Cardiac septum (tissue), 1 donor: ENCODE results near the gene DDX49. TPM values are rescaled to one million over a fixed set of nuclear protein-coding genes. Genes with fewer than 3 reads are reported as not detected.
"Not testable (repeated sequence)": the region's sequence is repeated elsewhere in the genome, so short reads cannot be mapped to it uniquely, and the experiment has no call there.

Experiments used
- DNase-seq: peaks from one replicate; pipeline ENCODE4 v3.0.0-alpha.2; 2020; ENCODE audit warnings: low spot score
- intact Hi-C: fragments of 100-400 bp; cut with DNase I; formaldehyde crosslinking; loops from one replicate; pipeline ENCODE4 v1.14.0; 2022
- total RNA-seq: library from RNA; stranded (reverse); fragmentation: NEBNext Ultra II Directional; extraction: Animal tissue kit (Norgen Biotek cat#: 25700); gene quantifications from one replicate; pipeline ENCODE4 v1.2.1, GENCODE V29; 2021
- donor health status: DM: no; HTN: no; CAD: no.

Gene DDX49
- total RNA-seq, 1 donor from 2014 or later, result 22.9 TPM

DNA sequence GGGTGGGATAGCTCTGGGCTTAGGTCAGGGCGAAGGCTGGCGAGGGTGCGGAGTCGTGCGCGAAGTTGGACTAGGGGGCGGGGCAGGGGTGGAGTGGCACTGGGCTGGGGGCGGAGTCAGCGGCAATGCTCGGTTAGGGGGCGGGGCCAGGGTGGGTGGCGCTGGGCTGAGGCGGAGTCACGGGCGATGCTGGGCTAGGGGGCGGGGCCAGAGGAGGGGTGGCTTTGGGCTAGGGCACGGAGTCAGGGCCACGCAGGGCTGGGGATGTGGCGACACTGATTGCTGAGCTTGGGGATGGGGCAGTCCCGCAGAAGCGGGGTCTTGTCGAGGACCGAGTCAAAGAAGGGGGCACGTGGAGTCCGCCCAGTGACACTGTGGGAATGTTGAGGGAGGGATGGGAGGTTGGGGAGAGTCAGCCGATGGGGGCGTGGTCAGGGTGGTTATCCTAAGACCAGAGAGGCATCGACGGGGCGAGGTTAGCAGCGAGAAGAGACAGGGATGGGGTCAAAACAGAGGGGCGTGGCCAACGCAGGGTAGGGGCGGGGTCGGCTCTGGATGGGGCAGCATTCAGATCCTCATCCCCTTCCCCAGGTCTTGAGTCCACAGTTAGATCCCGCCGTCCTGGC is 12.8 kb downstream of the DDX49 start:
- DNase-seq, result peak; percentile 92
- intact Hi-C loops, result no loop called here

DNA sequence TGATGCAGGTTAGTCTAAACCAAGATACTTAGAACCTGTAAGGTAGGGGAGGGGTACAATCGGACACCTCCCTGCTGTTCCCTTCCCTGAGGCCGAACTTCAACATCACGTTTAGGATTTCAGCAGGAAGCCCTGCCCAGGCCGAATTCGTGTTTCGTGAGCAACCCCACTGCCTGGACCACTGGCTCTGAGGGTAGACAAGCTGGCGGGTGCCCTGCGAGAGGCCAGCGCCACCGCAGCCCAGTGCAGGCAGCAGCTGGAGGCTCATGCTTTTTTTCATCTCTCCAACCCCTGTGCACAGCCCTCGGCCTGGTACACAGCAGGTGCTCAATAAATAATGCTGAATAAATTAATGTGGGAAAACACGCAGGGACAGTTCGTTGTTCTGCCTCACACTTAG is 13.8 kb downstream of the DDX49 start:
- intact Hi-C loops, result no loop called here
- DNase-seq, result no peak

DNA sequence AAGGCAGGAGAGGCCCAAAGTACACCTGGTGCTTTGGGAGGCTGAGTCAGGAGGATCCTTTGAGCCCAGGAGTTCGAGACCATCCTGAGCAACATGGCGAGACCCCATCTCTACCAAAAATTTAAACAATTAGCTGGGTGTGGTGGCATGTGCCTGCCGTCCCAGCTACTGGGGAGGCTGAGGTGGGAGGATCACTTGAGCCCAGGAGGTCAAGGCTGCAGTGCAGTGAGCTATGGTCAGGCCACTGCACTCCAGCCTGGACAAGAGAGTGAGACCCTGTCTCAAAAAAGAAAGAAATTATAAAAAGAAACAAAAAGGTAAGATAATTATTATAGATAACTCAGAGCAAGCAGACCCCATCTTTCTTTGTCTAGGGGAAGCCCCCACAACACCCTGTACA is 19.6 kb downstream of the DDX49 start:
- intact Hi-C loops, result no loop called here

DNA sequence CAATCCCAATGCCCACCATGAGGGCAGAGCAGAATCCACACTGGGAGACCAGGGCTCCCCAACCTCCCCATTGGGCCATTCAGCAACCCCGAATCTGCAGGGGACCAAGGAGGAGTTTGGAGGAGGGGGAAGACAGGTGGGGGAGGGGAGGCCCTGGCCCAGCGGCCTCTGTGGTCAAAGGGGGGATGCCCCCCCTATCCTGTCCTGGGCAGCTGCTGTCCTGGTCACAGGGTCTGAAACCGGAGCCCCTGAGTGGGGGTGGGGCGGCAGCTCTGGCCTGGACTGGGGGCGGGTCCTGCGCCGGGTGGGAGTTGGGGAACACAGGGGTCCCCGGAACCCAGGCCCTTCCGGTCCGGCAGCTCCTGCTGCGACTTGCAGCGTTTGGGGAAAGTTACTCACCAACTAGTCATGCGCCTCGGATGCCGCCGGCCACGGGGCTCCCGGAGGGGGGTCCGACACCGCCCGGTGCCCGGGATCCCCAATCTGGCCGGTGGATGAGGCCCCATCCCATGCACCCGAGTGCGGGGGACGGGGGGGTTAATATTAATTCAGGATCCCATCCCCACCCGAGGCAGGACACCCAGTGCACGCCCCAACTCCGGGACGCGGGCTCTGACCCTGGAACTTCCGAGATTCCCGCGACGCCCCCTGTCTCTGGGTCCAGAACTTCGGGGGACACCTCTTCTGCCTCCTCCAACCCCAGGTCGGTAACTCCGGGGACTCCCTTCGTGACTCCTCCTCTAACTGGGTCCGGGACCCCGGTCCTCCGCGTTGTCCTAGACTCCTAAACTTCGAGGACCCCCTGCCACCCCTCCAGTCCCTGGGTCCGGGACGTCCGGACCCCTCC is 20.6 kb downstream of the DDX49 start:
- intact Hi-C loops, result no loop called here
- DNase-seq, result no peak

More for the DNA sequence above, 19.6 kb downstream of the DDX49 start:
- DNase-seq, result no peak

DNA sequence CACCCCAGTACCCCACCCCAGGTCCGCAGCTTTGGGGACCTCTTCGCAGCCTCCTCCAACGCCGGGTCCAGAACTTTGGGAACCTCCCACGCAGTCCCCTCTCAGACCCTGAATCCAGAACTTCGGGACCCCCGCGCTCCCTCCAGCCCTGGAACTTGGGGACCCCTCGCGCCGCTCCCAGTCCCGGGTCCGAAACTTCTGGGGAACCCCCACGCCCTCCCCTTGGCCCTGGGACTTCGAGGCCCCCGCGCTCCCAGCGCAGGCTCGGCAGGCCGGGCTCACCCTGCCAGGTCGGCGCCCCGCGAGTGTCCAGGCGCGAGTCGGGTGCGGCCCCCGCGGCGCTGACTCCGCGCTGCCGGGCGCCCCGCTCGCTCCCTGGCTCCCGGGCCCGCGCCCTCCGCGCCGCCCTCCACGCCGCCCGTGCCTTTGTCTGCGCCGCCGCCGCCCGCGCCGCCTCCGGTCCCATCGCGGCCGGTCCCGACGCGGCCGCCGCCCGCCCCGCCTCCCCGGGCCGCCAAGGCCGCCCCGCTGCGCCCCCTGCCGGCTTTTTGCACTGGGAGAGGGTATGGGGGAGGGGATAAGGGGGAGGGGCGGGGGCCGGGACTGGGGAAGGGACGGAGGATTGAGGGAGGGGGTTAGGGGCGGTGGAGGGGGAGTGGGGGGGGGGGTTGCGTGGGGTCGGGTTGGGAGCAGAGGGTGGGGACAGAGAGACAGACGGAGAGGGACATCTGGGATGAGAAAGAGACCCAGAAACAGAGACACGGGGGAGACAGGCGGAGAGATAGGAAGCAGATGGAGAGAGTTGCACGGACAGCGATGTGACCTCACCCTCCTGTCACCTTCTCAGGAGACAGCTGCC is 21.5 kb downstream of the DDX49 start, which contains the start of gene HOMER3:
Gene HOMER3 (minus strand): TSS at position 449 of the 859 bp plus-strand sequence. CDS start 2,235 bp downstream, outside the sequence.
- peak; percentile 94 for DNase-seq

DNA sequence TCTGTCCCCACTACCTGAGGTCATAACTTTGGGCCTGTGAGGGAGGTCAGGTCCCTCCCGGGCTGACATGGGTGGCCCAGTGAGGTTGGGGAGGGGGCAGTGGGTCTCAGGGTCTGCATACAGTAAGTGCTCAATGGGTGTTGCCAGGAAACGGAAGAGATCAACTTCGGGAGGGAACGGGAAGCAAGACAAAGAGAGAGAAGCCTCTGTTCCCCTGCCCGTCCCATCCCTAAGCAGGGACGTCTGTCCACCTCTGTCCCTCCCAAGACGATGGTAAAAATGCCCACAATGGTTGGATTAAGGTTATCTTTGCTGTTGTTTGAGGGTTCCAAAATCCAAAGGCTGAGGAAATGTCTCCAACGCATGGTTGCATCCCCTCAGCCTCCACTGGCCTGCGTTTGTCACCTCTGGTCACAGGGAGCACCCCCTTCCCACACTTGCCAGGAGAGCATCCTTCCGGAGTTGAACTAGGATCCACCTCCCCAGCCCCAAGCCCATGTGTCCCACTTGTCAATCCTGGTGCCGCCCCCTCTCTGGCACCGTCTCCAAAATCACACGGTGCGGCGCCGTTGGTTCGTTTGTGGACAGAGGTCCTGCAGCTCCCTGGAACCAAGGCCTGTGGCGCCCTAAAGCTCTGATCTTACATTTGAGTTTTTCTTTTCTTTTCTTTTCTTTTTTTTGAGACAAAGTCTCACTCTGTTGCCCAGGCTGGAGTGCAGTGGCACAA is 22.3 kb downstream of the DDX49 start:
- no peak for DNase-seq
- intact Hi-C loops, result no loop called here

More for the DNA sequence above, 21.5 kb downstream of the DDX49 start, which contains the start of gene HOMER3:
- intact Hi-C loops, result no loop called here

DNA sequence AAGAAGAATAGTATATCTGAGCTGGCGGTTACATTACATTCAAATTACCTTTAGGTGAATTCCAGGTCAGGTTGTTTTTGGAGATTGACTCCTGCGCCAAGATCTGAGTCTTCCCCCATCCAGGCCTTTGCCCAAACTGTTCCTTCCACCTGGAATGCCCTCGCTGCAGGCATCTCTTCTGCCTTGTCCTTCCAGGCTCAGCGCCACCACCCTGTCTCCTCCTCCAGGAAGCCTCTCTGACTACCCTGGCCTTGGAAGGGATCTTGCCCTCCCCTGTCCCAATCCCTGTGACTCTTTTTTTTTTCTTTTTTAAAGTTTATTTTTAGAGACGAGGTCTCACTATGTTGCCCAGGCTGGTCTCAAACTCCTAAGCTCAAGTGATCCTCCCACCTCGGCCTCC is 23.2 kb downstream of the DDX49 start:
- intact Hi-C loops, result no loop called here
- no peak for DNase-seq

DNA sequence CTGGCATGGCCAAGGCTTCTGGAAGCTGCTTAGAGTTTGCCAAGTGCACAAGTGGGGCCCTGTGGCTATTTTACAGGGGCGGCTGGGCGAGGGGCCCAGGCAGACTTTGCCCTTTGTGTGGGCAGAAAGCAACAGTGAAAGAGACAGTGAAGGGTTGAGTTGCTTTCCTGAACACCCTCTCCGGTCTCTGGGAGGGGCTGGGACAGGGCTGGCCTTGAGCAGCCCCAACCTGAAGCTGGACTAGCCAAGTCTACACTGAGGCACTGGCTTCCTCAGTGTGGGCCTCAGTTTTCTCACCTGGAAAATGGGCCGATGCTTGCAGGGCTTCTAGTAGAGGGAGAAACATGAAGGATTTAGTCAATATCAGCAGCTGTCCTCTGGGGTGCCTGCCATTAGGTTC is 23.9 kb downstream of the DDX49 start:
- no peak for DNase-seq
- intact Hi-C loops, result no loop called here

DNA sequence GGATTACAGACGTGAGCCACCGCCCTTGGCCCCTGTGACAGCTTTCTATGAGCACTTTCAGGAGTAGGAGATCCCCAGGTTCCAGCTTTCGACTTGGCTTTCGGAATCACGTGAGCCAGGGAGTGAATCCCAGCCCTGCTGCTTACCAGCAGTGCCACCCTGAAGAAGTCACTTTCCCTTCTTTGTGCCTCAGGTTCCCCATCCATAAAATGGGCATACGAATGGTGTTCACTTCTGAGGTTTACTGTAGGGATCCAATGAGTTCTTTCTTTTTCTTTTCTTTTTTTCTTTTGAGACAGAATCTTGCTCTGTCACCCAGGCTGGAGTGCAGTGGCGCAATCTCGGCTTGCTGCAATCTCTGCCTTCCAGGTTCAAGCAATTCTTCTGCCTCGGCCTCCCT is 25.8 kb downstream of the DDX49 start:
- no peak for DNase-seq
- intact Hi-C loops, result no loop called here

DNA sequence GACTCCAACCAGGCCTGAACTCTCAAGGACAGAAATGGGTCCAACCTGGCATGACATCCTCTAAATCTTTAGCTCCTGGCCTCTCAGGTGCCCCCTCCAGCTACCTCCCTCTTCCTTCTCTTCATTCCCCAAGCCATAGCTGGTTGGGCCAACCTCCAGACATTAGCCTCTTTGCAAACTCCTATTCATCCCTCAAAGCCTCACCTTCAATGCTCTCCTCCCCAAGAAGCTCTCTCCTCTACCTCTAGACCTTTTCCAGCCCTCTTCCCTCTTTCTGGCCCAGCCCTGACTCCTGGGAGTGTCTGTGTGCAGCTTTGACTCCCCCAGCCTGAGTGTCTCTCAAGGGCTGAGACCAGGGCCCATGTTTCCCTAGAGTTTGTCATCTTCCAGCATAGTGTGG is 26.8 kb downstream of the DDX49 start:
- no peak for DNase-seq
- intact Hi-C loops, result no loop called here

DNA sequence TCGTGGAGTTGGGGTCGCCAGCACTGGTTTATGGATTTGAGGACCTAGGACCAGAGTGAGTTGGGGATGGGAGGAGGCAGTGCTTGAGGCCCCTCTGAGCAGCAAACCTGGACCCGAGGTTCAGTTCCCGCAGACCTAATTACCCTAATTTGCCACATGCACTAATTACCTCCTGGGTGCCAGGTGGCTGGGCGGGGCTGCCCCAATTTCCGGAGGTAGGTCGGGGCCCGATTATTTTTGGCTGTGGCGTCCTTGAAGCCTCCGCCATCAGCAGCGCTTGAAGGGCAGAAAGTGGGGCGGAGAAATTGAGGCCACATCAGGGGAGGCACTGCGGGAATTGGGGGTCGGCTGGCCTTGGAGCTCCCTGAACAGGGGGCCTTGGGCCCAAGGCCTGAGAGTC is 27.4 kb downstream of the DDX49 start:
- intact Hi-C loops, result no loop called here
- DNase-seq, result no peak

DNA sequence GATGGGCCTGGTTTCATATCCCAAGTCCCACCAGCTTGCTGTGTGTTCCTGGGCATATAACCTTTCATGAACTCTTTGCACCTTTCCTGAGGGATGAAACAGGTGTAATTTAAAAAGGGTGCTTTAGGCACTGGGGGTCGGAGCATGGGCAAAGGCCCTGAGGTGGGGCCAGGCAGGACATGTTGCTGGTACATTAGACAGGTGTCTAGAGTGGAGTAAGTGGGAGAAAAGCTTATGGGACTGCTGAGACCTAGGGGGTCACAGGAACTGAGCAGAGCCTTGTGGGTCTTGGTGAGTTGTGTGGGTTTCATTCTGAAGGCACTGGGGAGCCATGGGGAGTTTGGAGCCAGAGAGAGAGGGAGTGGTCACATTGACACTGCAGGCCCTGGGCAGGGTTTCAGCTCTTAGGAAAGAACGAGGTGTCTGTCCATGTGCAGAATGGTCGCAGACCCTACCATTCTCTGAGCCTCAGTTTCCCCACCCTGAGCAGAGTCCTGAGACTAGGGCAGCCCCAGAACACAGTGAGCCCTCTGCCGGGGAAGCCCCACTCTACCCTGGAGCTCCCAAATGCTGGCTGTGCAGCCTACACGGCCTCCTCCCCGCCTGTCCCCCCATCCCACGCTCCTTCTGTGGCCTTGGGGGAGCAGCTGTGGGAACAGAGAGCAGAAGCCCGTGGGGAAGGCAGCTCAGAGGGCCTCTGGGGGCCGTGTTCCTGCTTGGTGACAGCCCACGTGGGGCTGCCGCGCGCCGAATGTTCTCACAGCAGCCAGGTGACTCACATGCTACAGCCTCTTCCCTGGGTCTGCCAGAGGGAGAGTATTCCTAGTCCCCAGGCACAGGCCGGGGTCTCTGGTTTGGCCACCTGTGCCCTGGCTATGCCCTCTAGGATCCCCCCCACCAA is 28.8 kb downstream of the DDX49 start:
- no peak for DNase-seq
- intact Hi-C loops, result no loop called here

DNA sequence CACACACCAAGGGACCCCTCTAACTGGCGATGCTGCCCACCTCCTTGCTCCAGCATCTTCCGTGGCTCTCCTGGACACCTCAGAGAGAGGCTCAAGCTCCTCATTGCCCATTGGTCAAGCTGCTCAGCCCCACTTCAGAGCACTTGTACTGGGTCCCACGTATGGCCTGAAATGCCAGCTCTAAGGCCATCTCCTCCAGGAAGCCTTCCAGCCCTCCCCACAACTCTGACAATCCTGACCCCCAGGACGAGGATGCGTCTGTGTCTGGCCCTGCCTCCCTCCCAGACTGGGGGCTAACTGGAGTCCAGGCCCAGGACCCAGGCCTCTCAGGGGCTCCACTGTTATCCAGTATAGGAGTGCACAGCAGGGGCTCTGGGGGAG is 29.5 kb downstream of the DDX49 start:
- intact Hi-C loops, result no loop called here

DNA sequence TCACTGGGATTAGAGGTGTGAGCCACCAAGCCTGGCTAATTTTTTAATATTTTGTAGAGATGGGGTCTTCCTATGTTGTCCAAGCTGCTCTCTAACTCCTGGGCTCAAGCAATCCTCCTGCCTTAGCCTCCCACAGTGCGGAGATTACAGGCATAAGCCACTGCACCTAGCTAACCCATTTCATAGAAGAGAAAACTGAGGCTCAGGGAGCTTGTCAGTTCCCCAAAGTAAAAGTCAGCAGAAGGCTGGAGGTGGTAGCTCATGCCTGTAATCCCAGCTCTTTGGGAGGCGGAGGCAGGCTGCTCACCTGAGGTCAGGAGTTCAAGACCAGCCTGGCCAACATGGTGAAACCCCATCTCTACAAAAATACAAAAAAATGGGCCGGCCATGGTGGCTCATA is 30.3 kb downstream of the DDX49 start:
- DNase-seq, result no peak
- intact Hi-C loops, result no loop called here

More for the DNA sequence above, 29.5 kb downstream of the DDX49 start:
- DNase-seq, result no peak

DNA sequence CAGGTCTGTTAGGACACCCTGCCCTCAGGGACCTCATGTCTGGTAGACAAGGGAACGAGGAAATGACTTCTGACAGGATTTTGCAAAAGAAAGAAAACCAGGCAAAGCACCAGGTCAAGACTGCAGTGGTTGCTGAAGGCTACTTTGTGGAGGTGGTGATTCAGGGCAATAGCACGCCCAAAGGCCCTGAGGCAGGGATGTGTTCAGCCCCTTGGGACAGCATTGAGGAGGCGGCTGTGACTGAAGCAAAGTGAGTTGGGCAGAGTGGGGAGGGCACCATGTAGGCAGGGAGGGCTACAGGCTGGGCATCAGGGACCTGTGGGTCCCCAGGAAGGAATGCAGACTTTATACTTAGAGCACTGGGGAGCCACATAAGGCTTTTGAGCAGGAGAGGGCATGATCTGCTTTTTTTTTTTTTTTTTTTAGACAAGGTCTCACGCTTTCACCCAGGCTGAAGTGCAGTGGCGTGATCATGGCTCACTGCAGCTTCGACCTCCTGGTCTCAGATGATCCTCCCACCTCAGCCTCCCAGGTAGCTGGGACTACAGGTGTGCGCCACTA is 32.3 kb downstream of the DDX49 start:
- no peak for DNase-seq
- intact Hi-C loops, result no loop called here

DNA sequence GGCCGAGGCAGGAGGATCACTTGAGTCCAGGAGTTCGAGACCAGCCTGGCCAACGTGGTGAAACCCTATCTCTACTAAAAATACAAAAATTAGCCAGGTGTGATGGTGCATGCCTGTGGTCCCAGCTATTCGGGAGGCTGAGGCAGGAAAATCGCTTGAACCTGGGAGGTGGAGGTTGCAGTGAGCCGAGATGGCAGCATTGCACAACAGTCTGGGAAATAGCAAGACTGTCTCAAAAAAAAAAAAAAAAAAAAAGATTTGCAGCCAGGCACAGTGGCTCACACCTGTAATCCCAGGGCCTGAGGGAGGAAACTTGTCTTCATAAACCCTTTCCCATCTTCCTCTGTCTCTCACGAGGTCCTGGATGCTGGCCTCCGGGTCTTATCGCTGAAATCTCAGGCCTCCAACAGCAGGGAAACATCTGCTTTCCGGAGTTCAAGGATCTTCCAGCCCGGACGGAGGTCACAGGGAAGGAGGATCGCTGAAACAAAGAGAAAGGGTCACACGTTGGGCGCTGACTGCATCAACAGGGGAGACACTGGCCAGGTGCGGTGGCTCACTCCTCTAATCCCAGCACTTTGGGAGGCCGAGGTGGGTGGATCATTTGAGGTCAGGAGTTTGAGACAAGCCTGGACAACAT is 33.0 kb downstream of the DDX49 start:
- intact Hi-C loops, DNase-seq: not testable (repeated sequence)

DNA sequence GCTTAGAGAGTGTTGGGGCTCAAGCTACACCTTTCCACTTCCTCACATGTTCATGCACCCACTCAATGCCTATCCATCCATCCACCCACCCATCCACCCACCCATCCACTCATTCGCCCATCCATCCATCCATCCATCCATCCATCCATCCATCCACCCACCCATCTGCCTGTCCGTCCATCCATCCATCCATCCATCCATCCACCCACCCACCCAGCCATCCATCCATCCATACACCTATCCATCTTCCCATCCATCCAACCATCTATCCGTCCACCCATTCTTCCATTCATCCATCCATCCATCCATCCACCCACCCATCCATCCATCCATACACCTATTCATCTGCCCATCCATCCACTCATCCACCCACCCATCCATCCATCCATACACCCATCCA is 34.6 kb downstream of the DDX49 start:
- no peak for DNase-seq
- intact Hi-C loops, result no loop called here

DNA sequence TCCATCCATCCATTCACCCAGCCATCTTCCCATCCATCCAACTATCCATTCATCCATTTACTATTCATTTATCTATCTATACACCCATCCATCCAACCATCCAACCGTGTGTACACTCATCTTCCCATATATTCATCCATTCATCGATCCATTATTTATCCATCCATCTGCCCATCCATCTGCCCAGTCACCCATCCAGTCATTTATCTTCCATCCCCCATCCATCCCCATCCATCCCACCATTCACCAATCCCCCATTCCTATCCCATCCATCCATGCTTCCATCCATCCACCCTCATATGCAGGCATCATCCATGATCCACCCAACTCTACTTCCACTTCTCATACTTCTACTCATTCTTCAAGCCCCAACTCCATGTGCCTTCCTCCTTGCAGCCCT is 35.5 kb downstream of the DDX49 start:
- intact Hi-C loops, result no loop called here

More for the DNA sequence above, 35.5 kb downstream of the DDX49 start:
- DNase-seq, result no peak
